Measurements from ENCODE around the gene NDUFB8.
A peak's percentile ranks its signal among the peaks of the same experiment; 100 is the strongest.

NDUFB8 gene

GRCh38 chr10:100544950-100545349 lies 15.3 kb upstream of the NDUFB8 start:
- DNase-seq (ENCODE audit: insufficient read length, low spot score) (no peak), FAIRE-seq (no peak)

- DNase-seq (ENCODE audit: insufficient read length, low spot score): no peak
- FAIRE-seq: no peak
Measured at GRCh38 chr10:100537475-100537874, 7.8 kb upstream of the NDUFB8 start.

GRCh38 chr10:100535715-100536353 lies 6.2 kb upstream of the NDUFB8 start, which contains the start of gene HIF1AN:
Gene HIF1AN (plus strand): TSS chr10:100535943. CDS start chr10:100535959, 16 bp downstream.
- FAIRE-seq: peak; percentile 99
- DNase-seq (ENCODE audit: insufficient read length, low spot score): peak; percentile 85

GRCh38 chr10:100535338-100535714 lies 5.7 kb upstream of the NDUFB8 start:
- DNase-seq (ENCODE audit: insufficient read length, low spot score) (no peak), FAIRE-seq (peak; percentile 4)

- DNase-seq (ENCODE audit: insufficient read length, low spot score) (no peak), FAIRE-seq (no peak)
Measured at GRCh38 chr10:100534726-100535125, 5.1 kb upstream of the NDUFB8 start.

GRCh38 chr10:100531761-100532160 lies 2.1 kb upstream of the NDUFB8 start:
- FAIRE-seq: no peak
- DNase-seq (ENCODE audit: insufficient read length, low spot score): no peak

- DNase-seq (ENCODE audit: insufficient read length, low spot score): no peak
- FAIRE-seq: no peak
Measured at GRCh38 chr10:100528921-100529474, 673 bp downstream of the NDUFB8 start.

- DNase-seq (ENCODE audit: insufficient read length, low spot score): no peak
- peak; percentile 40 for FAIRE-seq
Measured at GRCh38 chr10:100528123-100528886, 1.4 kb downstream of the NDUFB8 start.

GRCh38 chr10:100524638-100525037 lies 5.0 kb downstream of the NDUFB8 start:
- DNase-seq (ENCODE audit: insufficient read length, low spot score) (no peak), FAIRE-seq (no peak)

- DNase-seq (ENCODE audit: insufficient read length, low spot score): no peak
- no peak for FAIRE-seq
Measured at GRCh38 chr10:100524206-100524605, 5.5 kb downstream of the NDUFB8 start.

- DNase-seq (ENCODE audit: insufficient read length, low spot score) (no peak), FAIRE-seq (no peak)
Measured at GRCh38 chr10:100522945-100523344, 6.7 kb downstream of the NDUFB8 start.

- DNase-seq (ENCODE audit: insufficient read length, low spot score): no peak
- FAIRE-seq: no peak
Measured at GRCh38 chr10:100522107-100522801, 7.4 kb downstream of the NDUFB8 start.

- FAIRE-seq: no peak
- no peak for DNase-seq (ENCODE audit: insufficient read length, low spot score)
Measured at GRCh38 chr10:100520811-100521210, 8.9 kb downstream of the NDUFB8 start.

- DNase-seq (ENCODE audit: insufficient read length, low spot score) (no peak), FAIRE-seq (no peak)
Measured at GRCh38 chr10:100519311-100520051, 10.2 kb downstream of the NDUFB8 start, which contains the start of gene SEC31B. Gene SEC31B (minus strand): TSS chr10:100519861. CDS start chr10:100516952, 2,909 bp downstream.

GRCh38 chr10:100518761-100519241 lies 10.9 kb downstream of the NDUFB8 start:
- DNase-seq (ENCODE audit: insufficient read length, low spot score) (no peak), FAIRE-seq (peak; percentile 42)

GRCh38 chr10:100516847-100517246 lies 12.8 kb downstream of the NDUFB8 start:
- DNase-seq (ENCODE audit: insufficient read length, low spot score): no peak
- FAIRE-seq: no peak

- FAIRE-seq: no peak
- DNase-seq (ENCODE audit: insufficient read length, low spot score): no peak
Measured at GRCh38 chr10:100515612-100516011, 14.1 kb downstream of the NDUFB8 start.

GRCh38 chr10:100510533-100511308 lies 18.9 kb downstream of the NDUFB8 start:
- no peak for FAIRE-seq
- DNase-seq (ENCODE audit: insufficient read length, low spot score): no peak

- DNase-seq (ENCODE audit: insufficient read length, low spot score) (no peak), FAIRE-seq (no peak)
Measured at GRCh38 chr10:100509241-100509840, 20.3 kb downstream of the NDUFB8 start.
